ENCODE data around the gene LARP6. TPM values are rescaled to one million over a fixed set of nuclear protein-coding genes. Genes with fewer than 3 reads are reported as not detected.

The LARP6 gene
- total and polyA plus RNA-seq, 2 experiments from 2014 or later: 20.0 to 22.4 TPM

DNA sequence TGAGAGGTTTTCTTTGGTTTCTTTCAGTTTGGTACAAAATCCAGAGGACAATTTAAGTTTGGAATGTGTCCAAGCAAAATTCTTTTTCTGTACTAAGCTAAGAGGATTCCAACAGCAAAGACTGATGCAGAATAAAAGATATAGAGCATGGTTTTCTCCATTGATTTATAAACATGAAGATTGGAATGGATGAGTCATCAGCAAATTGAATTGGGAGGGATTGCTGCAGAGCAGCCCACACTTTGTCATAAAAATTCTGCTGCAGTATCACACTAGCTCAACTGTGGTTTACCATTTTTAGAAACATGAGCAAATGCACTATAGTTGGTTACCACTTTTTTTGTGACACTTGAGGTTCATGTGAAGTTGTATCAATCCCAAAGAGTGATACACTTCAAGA lies 16.1 kb upstream of the LARP6 start:
- no peaks in the 10 kb centered on the region for H3K4me1 ChIP-seq (ENCODE audit: insufficient read depth)
- DNase-seq (ENCODE audit: low spot score): no peak
- no peaks in the 10 kb centered on the region for H3K36me3 ChIP-seq (ENCODE audit: insufficient read depth)
- Mint-ChIP-seq H3K27me3 (ENCODE audit: insufficient read depth, low read depth, poor library complexity) (peaks cover 3% of the 10 kb centered on the region), H3K9me3 (peaks cover 24% of the 10 kb centered on the region), H3K27ac (no peak overlapping the region), H3K4me1 (no peaks in the 10 kb centered on the region; the same call in 2 of the 3 replicates), H3K36me3 (ENCODE audit: low read depth) (peaks cover 20% of the 10 kb centered on the region), H3K4me3 (no peak overlapping the region)
- H3K27me3 ChIP-seq (ENCODE audit: insufficient read depth): no peaks in the 10 kb centered on the region
- H3K4me3 ChIP-seq: no peak overlapping the region
- no peak overlapping the region for H3K4me2 ChIP-seq
- H3K27ac ChIP-seq (ENCODE audit: low read depth): no peak overlapping the region
- H2AFZ ChIP-seq: no peak overlapping the region
- peaks cover 5% of the 10 kb centered on the region; the same call in 1 of the 2 replicates for H3K9me2 ChIP-seq (ENCODE audit: insufficient read depth)
- TF ChIP-seq, protein P1, sequence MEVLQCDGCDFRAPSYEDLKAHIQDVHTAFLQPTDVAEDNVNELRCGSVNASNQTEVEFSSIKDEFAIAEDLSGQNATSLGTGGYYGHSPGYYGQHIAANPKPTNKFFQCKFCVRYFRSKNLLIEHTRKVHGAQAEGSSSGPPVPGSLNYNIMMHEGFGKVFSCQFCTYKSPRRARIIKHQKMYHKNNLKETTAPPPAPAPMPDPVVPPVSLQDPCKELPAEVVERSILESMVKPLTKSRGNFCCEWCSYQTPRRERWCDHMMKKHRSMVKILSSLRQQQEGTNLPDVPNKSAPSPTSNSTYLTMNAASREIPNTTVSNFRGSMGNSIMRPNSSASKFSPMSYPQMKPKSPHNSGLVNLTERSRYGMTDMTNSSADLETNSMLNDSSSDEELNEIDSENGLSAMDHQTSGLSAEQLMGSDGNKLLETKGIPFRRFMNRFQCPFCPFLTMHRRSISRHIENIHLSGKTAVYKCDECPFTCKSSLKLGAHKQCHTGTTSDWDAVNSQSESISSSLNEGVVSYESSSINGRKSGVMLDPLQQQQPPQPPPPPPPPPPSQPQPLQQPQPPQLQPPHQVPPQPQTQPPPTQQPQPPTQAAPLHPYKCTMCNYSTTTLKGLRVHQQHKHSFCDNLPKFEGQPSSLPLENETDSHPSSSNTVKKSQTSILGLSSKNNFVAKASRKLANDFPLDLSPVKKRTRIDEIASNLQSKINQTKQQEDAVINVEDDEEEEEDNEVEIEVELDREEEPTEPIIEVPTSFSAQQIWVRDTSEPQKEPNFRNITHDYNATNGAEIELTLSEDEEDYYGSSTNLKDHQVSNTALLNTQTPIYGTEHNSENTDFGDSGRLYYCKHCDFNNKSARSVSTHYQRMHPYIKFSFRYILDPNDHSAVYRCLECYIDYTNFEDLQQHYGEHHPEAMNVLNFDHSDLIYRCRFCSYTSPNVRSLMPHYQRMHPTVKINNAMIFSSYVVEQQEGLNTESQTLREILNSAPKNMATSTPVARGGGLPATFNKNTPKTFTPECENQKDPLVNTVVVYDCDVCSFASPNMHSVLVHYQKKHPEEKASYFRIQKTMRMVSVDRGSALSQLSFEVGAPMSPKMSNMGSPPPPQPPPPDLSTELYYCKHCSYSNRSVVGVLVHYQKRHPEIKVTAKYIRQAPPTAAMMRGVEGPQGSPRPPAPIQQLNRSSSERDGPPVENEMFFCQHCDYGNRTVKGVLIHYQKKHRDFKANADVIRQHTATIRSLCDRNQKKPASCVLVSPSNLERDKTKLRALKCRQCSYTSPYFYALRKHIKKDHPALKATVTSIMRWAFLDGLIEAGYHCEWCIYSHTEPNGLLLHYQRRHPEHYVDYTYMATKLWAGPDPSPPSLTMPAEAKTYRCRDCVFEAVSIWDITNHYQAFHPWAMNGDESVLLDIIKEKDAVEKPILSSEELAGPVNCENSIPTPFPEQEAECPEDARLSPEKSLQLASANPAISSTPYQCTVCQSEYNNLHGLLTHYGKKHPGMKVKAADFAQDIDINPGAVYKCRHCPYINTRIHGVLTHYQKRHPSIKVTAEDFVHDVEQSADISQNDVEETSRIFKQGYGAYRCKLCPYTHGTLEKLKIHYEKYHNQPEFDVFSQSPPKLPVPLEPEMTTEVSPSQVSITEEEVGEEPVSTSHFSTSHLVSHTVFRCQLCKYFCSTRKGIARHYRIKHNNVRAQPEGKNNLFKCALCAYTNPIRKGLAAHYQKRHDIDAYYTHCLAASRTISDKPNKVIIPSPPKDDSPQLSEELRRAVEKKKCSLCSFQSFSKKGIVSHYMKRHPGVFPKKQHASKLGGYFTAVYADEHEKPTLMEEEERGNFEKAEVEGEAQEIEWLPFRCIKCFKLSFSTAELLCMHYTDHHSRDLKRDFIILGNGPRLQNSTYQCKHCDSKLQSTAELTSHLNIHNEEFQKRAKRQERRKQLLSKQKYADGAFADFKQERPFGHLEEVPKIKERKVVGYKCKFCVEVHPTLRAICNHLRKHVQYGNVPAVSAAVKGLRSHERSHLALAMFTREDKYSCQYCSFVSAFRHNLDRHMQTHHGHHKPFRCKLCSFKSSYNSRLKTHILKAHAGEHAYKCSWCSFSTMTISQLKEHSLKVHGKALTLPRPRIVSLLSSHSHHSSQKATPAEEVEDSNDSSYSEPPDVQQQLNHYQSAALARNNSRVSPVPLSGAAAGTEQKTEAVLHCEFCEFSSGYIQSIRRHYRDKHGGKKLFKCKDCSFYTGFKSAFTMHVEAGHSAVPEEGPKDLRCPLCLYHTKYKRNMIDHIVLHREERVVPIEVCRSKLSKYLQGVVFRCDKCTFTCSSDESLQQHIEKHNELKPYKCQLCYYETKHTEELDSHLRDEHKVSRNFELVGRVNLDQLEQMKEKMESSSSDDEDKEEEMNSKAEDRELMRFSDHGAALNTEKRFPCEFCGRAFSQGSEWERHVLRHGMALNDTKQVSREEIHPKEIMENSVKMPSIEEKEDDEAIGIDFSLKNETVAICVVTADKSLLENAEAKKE (CRISPR knock-in tag; IDR thresholded peaks at IDR 0.05): no peak
- no peak for TF ChIP-seq POLR2AphosphoS5 (IDR thresholded peaks at IDR 0.05; ENCODE audit: low read depth)
- TF ChIP-seq, protein P2, sequence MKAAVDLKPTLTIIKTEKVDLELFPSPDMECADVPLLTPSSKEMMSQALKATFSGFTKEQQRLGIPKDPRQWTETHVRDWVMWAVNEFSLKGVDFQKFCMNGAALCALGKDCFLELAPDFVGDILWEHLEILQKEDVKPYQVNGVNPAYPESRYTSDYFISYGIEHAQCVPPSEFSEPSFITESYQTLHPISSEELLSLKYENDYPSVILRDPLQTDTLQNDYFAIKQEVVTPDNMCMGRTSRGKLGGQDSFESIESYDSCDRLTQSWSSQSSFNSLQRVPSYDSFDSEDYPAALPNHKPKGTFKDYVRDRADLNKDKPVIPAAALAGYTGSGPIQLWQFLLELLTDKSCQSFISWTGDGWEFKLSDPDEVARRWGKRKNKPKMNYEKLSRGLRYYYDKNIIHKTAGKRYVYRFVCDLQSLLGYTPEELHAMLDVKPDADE (IDR thresholded peaks at IDR 0.05): no peak
- TF ChIP-seq, protein P3, sequence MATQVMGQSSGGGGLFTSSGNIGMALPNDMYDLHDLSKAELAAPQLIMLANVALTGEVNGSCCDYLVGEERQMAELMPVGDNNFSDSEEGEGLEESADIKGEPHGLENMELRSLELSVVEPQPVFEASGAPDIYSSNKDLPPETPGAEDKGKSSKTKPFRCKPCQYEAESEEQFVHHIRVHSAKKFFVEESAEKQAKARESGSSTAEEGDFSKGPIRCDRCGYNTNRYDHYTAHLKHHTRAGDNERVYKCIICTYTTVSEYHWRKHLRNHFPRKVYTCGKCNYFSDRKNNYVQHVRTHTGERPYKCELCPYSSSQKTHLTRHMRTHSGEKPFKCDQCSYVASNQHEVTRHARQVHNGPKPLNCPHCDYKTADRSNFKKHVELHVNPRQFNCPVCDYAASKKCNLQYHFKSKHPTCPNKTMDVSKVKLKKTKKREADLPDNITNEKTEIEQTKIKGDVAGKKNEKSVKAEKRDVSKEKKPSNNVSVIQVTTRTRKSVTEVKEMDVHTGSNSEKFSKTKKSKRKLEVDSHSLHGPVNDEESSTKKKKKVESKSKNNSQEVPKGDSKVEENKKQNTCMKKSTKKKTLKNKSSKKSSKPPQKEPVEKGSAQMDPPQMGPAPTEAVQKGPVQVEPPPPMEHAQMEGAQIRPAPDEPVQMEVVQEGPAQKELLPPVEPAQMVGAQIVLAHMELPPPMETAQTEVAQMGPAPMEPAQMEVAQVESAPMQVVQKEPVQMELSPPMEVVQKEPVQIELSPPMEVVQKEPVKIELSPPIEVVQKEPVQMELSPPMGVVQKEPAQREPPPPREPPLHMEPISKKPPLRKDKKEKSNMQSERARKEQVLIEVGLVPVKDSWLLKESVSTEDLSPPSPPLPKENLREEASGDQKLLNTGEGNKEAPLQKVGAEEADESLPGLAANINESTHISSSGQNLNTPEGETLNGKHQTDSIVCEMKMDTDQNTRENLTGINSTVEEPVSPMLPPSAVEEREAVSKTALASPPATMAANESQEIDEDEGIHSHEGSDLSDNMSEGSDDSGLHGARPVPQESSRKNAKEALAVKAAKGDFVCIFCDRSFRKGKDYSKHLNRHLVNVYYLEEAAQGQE (IDR thresholded peaks at IDR 0.05; ENCODE audit: unreplicated experiment): no peak
- TF ChIP-seq ZNF331 (CRISPR knock-in tag; IDR thresholded peaks at IDR 0.05; ENCODE audit: low read depth): no peak
- no peak for TF ChIP-seq NANOG (IDR thresholded peaks at IDR 0.05; ENCODE audit: borderline replicate concordance)
- TF ChIP-seq EZH2phosphoT487 (IDR thresholded peaks at IDR 0.05; ENCODE audit: unreplicated experiment): no peak
- TF ChIP-seq, protein P4, sequence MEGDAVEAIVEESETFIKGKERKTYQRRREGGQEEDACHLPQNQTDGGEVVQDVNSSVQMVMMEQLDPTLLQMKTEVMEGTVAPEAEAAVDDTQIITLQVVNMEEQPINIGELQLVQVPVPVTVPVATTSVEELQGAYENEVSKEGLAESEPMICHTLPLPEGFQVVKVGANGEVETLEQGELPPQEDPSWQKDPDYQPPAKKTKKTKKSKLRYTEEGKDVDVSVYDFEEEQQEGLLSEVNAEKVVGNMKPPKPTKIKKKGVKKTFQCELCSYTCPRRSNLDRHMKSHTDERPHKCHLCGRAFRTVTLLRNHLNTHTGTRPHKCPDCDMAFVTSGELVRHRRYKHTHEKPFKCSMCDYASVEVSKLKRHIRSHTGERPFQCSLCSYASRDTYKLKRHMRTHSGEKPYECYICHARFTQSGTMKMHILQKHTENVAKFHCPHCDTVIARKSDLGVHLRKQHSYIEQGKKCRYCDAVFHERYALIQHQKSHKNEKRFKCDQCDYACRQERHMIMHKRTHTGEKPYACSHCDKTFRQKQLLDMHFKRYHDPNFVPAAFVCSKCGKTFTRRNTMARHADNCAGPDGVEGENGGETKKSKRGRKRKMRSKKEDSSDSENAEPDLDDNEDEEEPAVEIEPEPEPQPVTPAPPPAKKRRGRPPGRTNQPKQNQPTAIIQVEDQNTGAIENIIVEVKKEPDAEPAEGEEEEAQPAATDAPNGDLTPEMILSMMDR (conservative IDR thresholded peaks at IDR 0.05; ENCODE audit: low read depth in 2 of 2): no peak
- no peaks in the 10 kb centered on the region for H4K20me1 ChIP-seq (replicated peaks; ENCODE audit: insufficient read depth)
- no peaks in the 10 kb centered on the region for H3K79me2 ChIP-seq (replicated peaks; ENCODE audit: insufficient read depth)
- ATAC-seq: no peak
- H3F3A ChIP-seq (replicated peaks; ENCODE audit: low read depth): no peaks in the 10 kb centered on the region

Measured in GM23338 (cell line).